ENCODE data around the gene CDH12.

The CDH12 gene

DNA sequence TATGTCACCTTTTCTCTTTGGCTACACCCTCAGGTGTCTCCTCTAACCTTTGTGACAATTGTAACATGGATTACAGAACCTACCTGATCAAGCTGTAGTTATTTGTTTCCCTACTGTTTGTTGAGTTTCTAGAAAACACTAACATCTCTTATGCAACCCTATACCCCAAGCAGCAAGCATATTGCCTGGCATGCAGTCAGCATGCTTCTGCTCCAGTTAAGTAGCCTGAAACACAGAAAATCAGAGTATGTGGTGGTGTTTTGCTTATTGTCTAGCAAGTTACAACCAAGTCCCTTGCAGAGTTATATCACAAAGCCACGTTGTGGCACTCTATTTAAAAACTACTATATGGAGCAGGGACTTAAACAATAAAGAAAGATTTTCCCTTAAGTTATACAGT lies 131.1 kb downstream of the CDH12 start:
- Histone ChIP-seq H3K27ac (no peak overlapping the region), H3K9me3 (no peaks in the 10 kb centered on the region), H3K27me3 (no peaks in the 10 kb centered on the region), H4K20me1 (no peaks in the 10 kb centered on the region), H3K4me2 (no peak overlapping the region), H3K9ac (no peak overlapping the region), H3K4me1 (no peaks in the 10 kb centered on the region), H3K36me3 (no peaks in the 10 kb centered on the region), H3K4me3 (no peak overlapping the region)
- no peak for TF ChIP-seq Cebpa-rat (IDR thresholded peaks at IDR 0.05)

DNA sequence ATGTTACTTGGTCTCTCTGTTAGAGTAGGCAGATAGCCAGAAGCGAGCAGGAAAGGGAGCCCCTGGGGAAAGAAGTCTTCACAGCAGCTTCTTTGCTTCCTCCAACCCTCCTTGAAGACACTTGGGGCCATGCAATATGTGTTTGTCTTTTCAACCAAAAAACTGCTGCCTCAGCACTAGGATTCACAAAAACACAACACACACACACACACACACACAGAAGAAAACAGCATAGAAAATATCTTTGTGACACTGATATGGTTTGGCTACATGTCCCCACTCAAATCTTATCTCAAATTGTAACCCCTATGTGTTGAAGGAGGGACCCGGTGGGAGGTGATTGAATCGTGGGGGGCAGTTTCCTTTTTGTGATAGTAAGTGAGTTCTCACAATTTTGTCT lies 133.3 kb downstream of the CDH12 start:
- Histone ChIP-seq H3K27me3 (no peaks in the 10 kb centered on the region), H3K9ac (no peak overlapping the region), H3K4me2 (no peak overlapping the region), H3K4me1 (no peaks in the 10 kb centered on the region), H3K36me3 (no peaks in the 10 kb centered on the region), H3K27ac (no peak overlapping the region), H3K4me3 (no peak overlapping the region), H4K20me1 (no peaks in the 10 kb centered on the region), H3K9me3 (no peaks in the 10 kb centered on the region)
- TF ChIP-seq Cebpa-rat (IDR thresholded peaks at IDR 0.05): no peak

DNA sequence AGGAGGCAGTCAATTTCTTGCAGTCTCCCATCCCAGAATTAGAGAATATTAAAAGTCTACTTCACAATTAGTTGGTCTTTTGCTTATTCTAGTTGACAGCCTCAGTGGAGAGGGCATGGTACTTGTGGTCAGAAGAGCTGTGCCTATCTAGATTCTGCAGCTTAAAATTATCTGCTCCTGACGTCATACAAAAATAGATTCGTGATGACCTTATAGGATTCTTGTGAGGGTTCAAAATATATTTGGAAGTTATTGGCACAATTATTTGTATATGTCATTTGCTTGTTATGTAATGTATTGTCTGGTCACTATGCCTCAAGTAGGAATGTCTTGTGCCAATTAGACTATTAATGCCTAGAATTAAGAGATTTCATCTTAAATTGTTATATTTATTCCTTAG lies 142.5 kb downstream of the CDH12 start:
- no peaks in the 10 kb centered on the region for H3K36me3 ChIP-seq
- H3K4me1 ChIP-seq: no peaks in the 10 kb centered on the region
- no peaks in the 10 kb centered on the region for H3K9me3 ChIP-seq
- H3K9ac ChIP-seq: no peak overlapping the region
- no peak overlapping the region for H3K4me3 ChIP-seq
- TF ChIP-seq Cebpa-rat (IDR thresholded peaks at IDR 0.05): no peak
- no peak overlapping the region for H3K27ac ChIP-seq
- H4K20me1 ChIP-seq: no peaks in the 10 kb centered on the region
- H3K4me2 ChIP-seq: no peak overlapping the region
- H3K27me3 ChIP-seq: no peaks in the 10 kb centered on the region

DNA sequence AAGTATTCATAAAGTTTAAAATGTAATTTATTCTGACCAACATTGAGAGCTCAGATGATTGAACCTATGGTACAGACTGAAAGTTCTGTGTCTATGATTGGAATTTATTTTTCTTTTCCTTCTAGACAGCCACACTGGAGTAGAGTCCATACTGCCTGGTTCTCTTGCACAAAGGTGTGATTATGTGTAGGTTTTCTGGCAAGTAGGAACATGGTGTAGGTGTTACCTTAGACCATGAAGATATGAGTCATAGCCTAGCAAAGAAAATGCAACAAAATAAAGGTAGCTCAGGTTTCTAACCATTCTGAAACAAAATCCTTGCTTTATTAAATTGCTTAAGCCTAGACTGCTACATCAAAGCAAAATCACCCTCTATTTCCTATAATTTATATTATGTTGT lies 143.4 kb downstream of the CDH12 start:
- no peaks in the 10 kb centered on the region for H3K4me1 ChIP-seq
- no peaks in the 10 kb centered on the region for H4K20me1 ChIP-seq
- no peak overlapping the region for H3K4me3 ChIP-seq
- H3K27ac ChIP-seq: no peak overlapping the region
- H3K4me2 ChIP-seq: no peak overlapping the region
- H3K27me3 ChIP-seq: no peaks in the 10 kb centered on the region
- H3K36me3 ChIP-seq: no peaks in the 10 kb centered on the region
- TF ChIP-seq Cebpa-rat (IDR thresholded peaks at IDR 0.05): no peak
- H3K9ac ChIP-seq: no peak overlapping the region
- no peaks in the 10 kb centered on the region for H3K9me3 ChIP-seq

DNA sequence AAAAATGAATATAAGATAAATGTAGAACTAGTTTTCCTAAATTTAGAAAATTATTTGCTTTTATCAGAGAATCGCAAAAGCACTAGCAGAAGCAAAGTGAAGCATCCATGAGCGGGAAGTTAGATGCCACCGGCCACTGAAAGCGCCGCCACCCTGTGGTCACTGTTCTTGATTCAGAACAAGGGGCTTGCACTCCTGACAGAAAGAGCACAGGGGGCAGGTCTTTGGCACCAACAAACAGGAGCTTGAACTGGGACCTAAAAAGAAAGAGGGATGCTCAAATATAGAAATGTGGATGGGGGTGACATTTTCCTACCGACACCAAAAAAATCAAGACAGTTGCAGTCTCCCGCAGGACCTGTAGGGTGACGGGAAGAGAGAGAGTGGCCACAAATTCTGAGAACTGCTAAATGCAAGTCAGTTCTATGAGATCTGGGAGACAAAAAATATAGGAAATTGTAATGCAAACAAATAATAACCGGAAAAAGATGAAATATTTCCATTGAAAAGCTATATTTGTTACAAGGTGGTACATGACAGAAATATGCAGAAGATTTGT lies 144.3 kb downstream of the CDH12 start:
- no peaks in the 10 kb centered on the region for H3K27me3 ChIP-seq

DNA sequence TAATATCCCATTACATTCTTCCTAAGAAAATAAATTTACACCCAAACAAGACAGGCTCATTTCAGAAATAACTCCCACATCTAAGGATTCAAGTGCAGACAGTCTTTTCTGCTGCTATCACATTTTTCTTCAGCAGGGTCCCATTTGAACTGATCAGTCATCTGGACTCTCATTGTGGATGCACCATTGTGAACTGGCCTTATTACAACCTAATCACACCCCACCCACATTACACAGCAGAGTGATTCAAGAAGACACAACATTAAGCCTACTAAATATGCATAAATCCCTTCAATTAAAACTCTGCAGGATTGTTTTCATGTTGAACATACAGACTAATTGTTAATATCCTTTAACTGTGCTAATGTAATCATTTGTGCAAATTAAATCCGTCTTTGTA lies 146.2 kb downstream of the CDH12 start:
- no peak for TF ChIP-seq Cebpa-rat (IDR thresholded peaks at IDR 0.05)
- Histone ChIP-seq H3K9ac (no peak overlapping the region), H3K27ac (no peak overlapping the region), H3K4me1 (no peaks in the 10 kb centered on the region), H3K4me2 (no peak overlapping the region), H3K36me3 (no peaks in the 10 kb centered on the region), H3K9me3 (no peaks in the 10 kb centered on the region), H4K20me1 (no peaks in the 10 kb centered on the region), H3K4me3 (no peak overlapping the region), H3K27me3 (no peaks in the 10 kb centered on the region)

More for the DNA sequence above, 144.3 kb downstream of the CDH12 start:
- Histone ChIP-seq H3K9ac (no peak overlapping the region), H3K4me2 (no peak overlapping the region), H3K4me3 (no peak overlapping the region), H3K9me3 (no peaks in the 10 kb centered on the region), H3K4me1 (no peaks in the 10 kb centered on the region), H3K27ac (no peak overlapping the region), H4K20me1 (no peaks in the 10 kb centered on the region), H3K36me3 (no peaks in the 10 kb centered on the region)
- TF ChIP-seq Cebpa-rat (IDR thresholded peaks at IDR 0.05): no peak

DNA sequence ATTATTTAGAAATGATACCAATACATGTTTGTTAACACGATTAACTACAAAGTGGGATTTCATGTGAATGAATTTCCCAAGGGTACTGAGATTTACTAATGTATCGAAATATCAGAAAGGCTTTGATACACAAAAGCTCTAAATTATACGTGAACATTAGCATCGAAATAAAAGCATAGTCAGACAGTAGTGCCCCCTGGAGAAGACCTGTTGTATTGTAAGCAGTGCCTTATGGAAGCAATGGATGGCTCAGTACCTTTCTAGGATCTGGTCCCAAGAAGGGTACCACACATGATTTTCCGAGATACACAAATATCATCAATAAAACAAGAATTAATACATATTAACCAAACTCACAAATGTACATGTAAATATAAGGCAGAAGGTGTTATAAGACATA lies 153.8 kb downstream of the CDH12 start:
- Histone ChIP-seq H3K27ac (no peak overlapping the region), H3K36me3 (no peaks in the 10 kb centered on the region), H3K4me2 (no peak overlapping the region), H3K9me3 (no peaks in the 10 kb centered on the region), H3K4me3 (no peak overlapping the region), H3K4me1 (no peaks in the 10 kb centered on the region), H4K20me1 (no peaks in the 10 kb centered on the region), H3K27me3 (no peaks in the 10 kb centered on the region), H3K9ac (no peak overlapping the region)
- TF ChIP-seq Cebpa-rat (IDR thresholded peaks at IDR 0.05): no peak

DNA sequence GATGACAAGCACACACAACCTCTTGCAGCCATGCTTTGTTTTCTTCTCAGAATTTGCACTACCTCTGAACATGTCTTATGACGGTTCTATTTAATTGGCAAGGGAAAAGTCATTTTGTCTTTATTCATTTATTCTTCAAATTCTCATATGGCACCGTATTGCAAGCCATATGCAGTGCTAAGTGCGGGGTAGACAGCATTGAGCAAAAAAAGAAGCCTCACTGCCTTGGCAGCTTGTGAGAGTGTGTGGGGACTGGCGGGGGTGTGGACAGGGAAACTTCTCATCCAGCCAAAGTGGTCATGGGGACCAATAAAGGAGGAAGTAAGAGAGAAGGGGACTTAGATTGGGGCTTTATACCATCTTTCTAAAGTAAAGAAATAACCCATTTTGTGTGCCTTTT lies 160.0 kb downstream of the CDH12 start:
- Histone ChIP-seq H3K4me2 (no peak overlapping the region), H3K36me3 (no peaks in the 10 kb centered on the region), H3K9ac (no peak overlapping the region), H3K27me3 (no peaks in the 10 kb centered on the region), H3K4me1 (no peaks in the 10 kb centered on the region), H3K27ac (no peak overlapping the region), H3K9me3 (no peaks in the 10 kb centered on the region), H3K4me3 (no peak overlapping the region), H4K20me1 (no peaks in the 10 kb centered on the region)
- TF ChIP-seq Cebpa-rat (IDR thresholded peaks at IDR 0.05): no peak

DNA sequence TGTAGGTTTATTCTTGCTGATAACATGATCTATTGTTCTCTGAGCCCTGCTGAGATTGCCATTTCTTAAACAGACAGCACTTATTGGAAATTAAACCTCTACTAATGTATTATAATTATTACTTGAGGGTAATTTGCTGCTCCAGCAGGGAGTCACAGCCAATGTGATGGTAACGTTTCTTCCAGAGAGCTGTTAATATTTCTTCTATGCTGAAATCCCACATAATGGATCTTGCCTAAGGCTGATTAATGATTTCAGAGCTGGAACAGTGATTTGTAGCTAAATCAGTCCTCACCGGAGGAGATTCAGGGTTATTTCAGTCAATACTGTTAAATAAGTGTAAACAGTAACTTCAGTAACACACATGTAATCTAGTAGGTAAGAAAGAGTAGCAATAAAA lies 170.1 kb downstream of the CDH12 start:
- Histone ChIP-seq H3K9ac (no peak overlapping the region), H3K27ac (no peak overlapping the region), H3K4me1 (no peaks in the 10 kb centered on the region), H3K27me3 (no peaks in the 10 kb centered on the region), H3K36me3 (no peaks in the 10 kb centered on the region), H3K4me3 (no peak overlapping the region), H3K9me3 (no peaks in the 10 kb centered on the region), H4K20me1 (no peaks in the 10 kb centered on the region), H3K4me2 (no peak overlapping the region)
- TF ChIP-seq Cebpa-rat (IDR thresholded peaks at IDR 0.05): no peak

DNA sequence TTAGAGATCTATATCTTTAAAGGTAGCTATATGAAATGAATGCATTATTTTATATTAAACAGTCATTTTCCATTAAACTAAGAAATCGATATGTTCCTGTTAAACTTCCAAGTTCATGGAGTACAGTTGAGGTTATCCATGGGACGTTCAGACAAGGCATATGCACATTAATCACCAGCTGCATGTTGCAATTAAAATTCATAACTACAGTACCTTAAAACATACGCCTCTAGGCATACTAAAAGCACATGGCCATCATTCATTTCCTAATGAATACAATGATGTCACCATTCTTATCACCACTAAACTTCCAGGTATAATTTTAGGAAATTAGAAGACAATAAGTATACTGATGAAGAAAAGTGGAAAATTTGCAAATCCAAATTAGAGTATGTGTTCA lies 174.3 kb downstream of the CDH12 start:
- Histone ChIP-seq H3K27me3 (no peaks in the 10 kb centered on the region), H3K4me2 (no peak overlapping the region), H3K9me3 (no peaks in the 10 kb centered on the region), H4K20me1 (no peaks in the 10 kb centered on the region), H3K36me3 (no peaks in the 10 kb centered on the region), H3K27ac (no peak overlapping the region), H3K9ac (no peak overlapping the region), H3K4me3 (no peak overlapping the region), H3K4me1 (no peaks in the 10 kb centered on the region)
- TF ChIP-seq Cebpa-rat (IDR thresholded peaks at IDR 0.05): no peak

DNA sequence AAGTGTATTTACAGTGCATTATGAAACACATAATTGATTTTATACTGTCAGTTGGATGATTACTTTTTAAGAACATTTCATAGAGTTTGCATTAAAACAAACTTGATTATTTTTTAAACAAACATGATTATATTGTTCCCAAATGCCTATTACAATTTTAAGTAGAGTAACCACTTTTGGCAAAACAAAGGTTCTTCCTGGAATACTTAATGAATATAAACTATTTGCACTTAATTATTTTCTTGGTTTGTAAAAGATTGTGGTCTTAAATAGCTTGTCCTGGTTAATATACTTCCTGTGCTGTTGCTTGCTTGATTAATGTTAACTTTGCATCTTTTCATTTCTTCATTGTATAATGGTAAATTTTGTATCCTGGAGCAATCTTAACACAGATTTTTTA lies 180.0 kb downstream of the CDH12 start:
- no peak overlapping the region for H3K4me2 ChIP-seq
- no peak overlapping the region for H3K9ac ChIP-seq
- no peaks in the 10 kb centered on the region for H3K27me3 ChIP-seq
- no peaks in the 10 kb centered on the region for H3K4me1 ChIP-seq
- H3K4me3 ChIP-seq: no peak overlapping the region
- H3K36me3 ChIP-seq: no peaks in the 10 kb centered on the region
- no peaks in the 10 kb centered on the region for H4K20me1 ChIP-seq
- H3K9me3 ChIP-seq: no peaks in the 10 kb centered on the region
- TF ChIP-seq Cebpa-rat (IDR thresholded peaks at IDR 0.05): no peak
- no peak overlapping the region for H3K27ac ChIP-seq

All from BLaER1 (cell line).